GM03348 (cell line): ENCODE data around the gene IYD.
"Not testable (repeated sequence)": the region's sequence is repeated elsewhere in the genome, so short reads cannot be mapped to it uniquely, and the experiment has no call there.

Experiments used
- DNase-seq: peaks from one replicate; pipeline ENCODE4 v3.0.0; 2012; ENCODE audit warnings: low spot score

IYD gene

GRCh38 chr6:150352321-150353296 is 16.2 kb upstream of the IYD start:
- peak; percentile 81 for DNase-seq

- DNase-seq = no peak
Measured at GRCh38 chr6:150353445-150353844, 15.4 kb upstream of the IYD start.

- DNase-seq = no peak
Measured at GRCh38 chr6:150354754-150355571, 13.8 kb upstream of the IYD start.

- no peak for DNase-seq
Measured at GRCh38 chr6:150355932-150356331, 12.9 kb upstream of the IYD start.

GRCh38 chr6:150361876-150362275 is 6.9 kb upstream of the IYD start:
- no peak for DNase-seq

GRCh38 chr6:150363733-150364132 is 5.1 kb upstream of the IYD start:
- DNase-seq = no peak

GRCh38 chr6:150366118-150366778 is 2.6 kb upstream of the IYD start:
- no peak for DNase-seq

GRCh38 chr6:150369408-150369807 is 596 bp downstream of the IYD start:
- DNase-seq = no peak

- no peak for DNase-seq
Measured at GRCh38 chr6:150370112-150370511, 1.3 kb downstream of the IYD start.

GRCh38 chr6:150371356-150371755 is 2.5 kb downstream of the IYD start:
- DNase-seq = no peak

GRCh38 chr6:150372051-150372450 is 3.2 kb downstream of the IYD start:
- no peak for DNase-seq

GRCh38 chr6:150373260-150373701 is 4.5 kb downstream of the IYD start:
- DNase-seq = peak; percentile 65

- DNase-seq = not testable (repeated sequence)
Measured at GRCh38 chr6:150374346-150374745, 5.5 kb downstream of the IYD start.

- peak; percentile 13 for DNase-seq
Measured at GRCh38 chr6:150377211-150377781, 8.5 kb downstream of the IYD start.

- DNase-seq = peak; percentile 39
Measured at GRCh38 chr6:150380256-150380655, 11.4 kb downstream of the IYD start.

- no peak for DNase-seq
Measured at GRCh38 chr6:150382171-150382570, 13.4 kb downstream of the IYD start.

GRCh38 chr6:150391414-150391813 is 22.6 kb downstream of the IYD start:
- DNase-seq = no peak

- no peak for DNase-seq
Measured at GRCh38 chr6:150391890-150392289, 23.1 kb downstream of the IYD start.

GRCh38 chr6:150392452-150393220 is 23.8 kb downstream of the IYD start:
- DNase-seq = no peak

- DNase-seq = no peak
Measured at GRCh38 chr6:150394053-150394898, 25.5 kb downstream of the IYD start.
